ENCODE data around the gene GAS6.
"Not testable (repeated sequence)": the region's sequence is repeated elsewhere in the genome, so short reads cannot be mapped to it uniquely, and the experiment has no call there.

Gene GAS6

DNA sequence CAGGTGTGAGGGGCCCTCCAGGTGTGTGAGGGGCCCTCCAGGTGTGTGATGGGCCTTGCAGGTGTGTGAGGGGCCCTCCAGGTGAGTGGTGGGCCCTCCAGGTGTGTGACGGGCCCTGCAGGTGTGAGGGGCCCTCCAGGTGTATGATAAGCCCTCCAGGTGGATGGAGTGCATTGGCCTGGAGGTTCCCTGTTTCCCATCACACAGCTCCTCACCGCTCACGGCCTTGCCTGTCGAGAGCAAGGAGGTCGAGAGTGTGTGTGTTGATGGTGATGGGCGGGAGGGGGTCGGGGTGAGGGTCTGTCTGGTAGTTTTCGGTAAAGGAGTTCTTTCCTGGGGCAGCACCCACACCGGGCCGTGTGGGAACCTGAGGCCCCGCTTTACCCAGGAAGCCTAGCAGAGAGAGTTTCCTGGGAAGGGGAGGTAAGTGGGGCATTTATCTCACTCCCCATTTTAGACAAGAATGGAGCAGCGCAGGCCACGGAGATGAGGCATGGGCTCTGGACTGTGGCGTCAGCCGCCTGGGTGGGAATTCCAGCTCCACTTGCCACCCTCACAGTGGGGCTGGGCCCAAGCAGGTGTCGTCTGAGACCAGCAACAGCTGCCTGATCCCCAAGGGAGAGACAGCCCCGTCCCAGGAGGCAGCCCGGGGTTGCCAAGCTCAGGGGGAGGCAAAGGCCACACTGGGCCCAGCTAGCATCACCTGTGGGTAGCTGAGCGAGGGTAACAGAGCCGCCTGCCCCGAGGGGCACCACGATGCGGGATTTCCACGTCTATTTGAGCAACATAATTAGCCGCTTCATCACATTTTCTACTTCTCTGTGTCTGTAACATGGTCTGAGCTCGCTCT, 10.9 kb upstream of the GAS6 start:
- DNase-seq (ENCODE audit: extremely low read depth in 1 of 2, low read depth in 1 of 2) = no peak

- DNase-seq (ENCODE audit: extremely low read depth in 1 of 2, low read depth in 1 of 2) = no peak
Measured at GRCh38 chr13:113874177-113874576, 10.3 kb upstream of the GAS6 start.

DNA sequence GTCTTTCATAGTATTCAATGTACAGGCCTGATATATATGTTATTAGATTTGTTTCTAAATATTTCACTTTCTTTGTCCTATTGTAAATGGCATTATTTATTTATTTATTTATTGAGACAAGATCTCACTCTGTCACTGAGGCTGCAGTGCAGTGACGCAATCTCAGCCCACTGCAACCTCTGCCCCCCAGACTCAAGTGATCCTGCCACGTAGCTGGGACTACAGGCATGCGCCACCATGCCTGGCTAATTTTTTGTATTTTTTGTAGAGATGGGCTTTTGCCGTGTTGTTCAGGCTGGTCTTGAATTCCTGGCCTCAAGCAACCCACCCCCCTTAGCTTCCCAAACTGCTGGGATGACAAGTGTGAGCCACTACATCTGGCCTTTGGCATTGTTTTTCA, 5.4 kb upstream of the GAS6 start:
- no peak for DNase-seq (ENCODE audit: extremely low read depth in 1 of 2, low read depth in 1 of 2)

- DNase-seq (ENCODE audit: extremely low read depth in 1 of 2, low read depth in 1 of 2) = not testable (repeated sequence)
Measured at GRCh38 chr13:113867913-113868312, 4.0 kb upstream of the GAS6 start.

DNA sequence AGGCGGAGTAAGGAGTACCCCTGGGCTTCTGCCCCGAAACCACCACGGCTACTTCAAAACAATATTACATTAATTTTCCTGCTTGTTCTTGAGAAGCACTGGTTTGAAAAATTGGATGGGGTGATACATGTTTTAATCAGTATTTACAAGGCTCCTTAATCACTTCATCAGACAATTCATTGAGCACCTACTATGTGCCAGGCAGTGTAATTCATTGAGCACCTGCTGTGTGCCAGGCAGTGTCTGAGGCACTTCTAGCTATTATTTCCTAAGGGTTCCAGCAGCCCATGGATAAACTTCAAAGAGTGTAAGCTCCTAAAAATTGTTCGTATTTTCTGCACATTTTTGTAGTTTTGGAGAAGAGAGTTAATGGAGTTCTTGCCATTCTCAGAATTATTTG, 1.6 kb upstream of the GAS6 start:
- no peak for DNase-seq (ENCODE audit: extremely low read depth in 1 of 2, low read depth in 1 of 2)

GRCh38 chr13:113864273-113864890, 506 bp upstream of the GAS6 start:
- no peak for DNase-seq (ENCODE audit: extremely low read depth in 1 of 2, low read depth in 1 of 2)

DNA sequence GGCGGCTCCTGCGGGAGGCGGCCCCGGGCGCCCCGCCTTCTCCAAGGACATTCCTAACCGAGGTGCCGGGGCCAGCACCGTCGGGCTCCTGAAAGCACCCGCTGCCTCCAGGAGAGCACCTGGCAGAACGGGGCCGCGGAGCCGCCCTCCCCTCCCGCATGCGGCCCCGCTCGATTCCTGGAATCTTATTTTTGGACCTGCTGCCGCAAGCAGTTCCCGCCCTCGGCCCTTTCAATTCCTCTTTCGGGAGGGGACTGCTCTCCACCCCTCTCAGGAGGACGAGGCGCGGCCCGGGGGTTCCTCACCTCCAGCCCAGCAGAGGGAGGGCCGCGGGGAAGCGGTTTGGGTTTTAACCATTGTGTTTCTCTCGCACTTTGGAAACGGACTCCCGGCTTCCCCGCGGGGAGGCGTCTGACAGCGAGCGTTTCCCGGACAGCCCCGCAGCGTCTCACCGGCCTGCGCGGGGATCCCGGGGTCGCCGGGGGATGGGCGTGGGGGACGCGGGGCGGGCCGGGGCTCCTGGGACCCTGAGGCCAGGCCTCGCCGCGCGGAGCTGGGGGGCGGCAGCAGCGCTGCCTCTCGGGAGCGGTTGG, 849 bp downstream of the GAS6 start:
- no peak for DNase-seq (ENCODE audit: extremely low read depth in 1 of 2, low read depth in 1 of 2)

- DNase-seq (ENCODE audit: extremely low read depth in 1 of 2, low read depth in 1 of 2) = no peak
Measured at GRCh38 chr13:113862191-113862930, 1.5 kb downstream of the GAS6 start.

GRCh38 chr13:113861433-113862030, 2.3 kb downstream of the GAS6 start:
- DNase-seq (ENCODE audit: extremely low read depth in 1 of 2, low read depth in 1 of 2) = no peak

- DNase-seq (ENCODE audit: extremely low read depth in 1 of 2, low read depth in 1 of 2) = no peak
Measured at GRCh38 chr13:113860665-113861432, 3.0 kb downstream of the GAS6 start.

DNA sequence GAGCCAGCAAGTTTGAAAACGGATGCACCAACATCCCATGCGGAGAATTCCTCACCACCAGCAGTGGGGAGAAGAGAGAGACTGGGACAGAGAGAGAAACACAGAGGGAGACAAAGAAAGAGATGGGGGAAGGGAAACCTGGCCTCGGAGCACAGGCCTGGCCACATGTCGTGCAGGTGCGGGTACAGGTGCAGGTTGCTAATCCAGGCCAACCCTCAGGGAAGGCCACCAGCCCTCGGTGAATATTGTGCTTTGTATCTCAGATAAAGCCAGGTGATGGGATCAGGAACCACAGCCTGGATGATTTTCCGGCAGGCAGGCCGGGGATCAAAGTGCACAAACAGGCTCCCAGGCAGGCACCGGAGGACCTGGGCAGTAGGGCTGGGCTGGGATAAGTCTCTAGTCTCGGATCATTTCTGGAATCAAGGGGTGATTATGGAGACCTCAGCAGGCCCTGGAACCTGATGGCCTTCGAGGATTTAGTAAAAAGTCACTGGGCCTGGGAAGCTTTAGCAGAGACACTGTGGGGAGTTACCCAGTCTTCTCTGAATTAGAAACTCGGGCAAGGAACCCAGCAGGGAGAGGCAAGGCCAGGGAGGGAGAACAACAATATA, 3.7 kb downstream of the GAS6 start:
- DNase-seq (ENCODE audit: extremely low read depth in 1 of 2, low read depth in 1 of 2) = no peak

DNA sequence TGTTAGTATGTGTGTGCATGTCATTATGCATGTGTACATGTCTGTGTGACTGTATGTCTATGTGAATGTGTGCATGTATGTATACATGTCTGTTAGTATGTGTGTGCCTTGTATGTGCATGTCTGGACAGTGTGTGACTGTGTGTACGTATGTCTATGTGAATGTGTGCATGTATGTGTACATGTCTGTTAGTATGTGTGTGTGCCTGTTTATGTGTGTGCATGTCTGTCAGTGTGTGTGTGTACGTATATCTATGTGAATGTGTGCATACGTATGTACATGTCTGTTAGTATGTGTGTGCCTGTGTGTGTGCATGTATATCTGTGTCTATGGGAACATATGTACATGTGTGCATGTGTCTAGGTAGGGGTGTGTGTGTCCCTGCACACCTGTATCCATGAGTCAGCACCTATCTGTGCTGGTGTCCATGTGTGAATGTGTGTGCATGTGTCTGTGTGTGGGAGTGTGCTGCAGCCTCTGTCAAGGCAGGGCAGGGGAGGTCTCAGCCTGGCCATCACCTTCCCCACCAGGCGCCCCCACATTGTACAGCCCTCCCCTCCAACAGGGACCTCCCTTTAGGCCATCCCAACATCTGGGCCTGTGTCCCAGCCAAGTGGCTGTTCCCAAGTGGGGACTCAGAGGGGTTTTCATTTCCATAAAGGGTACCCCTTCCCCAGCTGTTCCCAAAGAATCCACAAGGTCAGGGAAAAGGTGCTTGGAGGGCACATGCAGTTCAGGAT, 4.4 kb downstream of the GAS6 start:
- no peak for DNase-seq (ENCODE audit: extremely low read depth in 1 of 2, low read depth in 1 of 2)

DNA sequence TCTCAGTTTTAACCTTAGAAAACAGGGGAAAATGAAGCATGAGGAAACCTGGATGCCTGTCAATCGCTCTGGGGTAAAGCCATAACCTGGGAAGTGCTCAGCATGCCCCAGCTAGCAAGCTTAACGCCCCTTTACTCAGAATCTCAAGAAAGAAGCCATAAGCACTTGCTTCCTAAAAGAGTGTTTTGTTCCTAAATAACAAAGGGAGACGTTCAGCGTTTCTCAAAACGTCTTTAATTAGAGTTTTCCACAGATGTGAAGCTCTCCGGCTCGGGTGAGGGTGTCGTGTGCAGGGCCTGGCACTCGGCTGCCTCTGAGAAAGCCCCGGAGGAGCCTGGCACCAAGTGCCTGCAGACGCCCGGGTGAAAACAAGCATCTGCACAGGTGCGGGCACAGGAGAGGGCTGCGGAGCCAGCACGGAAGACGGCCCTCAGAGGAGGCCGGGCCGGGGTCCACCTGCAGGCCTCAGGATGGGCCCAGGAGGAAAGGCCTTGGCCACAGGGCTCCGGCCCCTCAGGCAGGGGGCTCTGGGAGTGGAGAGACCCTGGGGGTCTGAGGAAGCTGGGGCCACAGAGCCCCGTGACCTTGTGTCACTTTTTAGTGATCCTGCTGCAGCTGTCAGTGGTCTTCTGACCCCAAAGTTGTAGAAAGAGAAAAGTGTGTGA, 6.2 kb downstream of the GAS6 start:
- no peak for DNase-seq (ENCODE audit: extremely low read depth in 1 of 2, low read depth in 1 of 2)

DNA sequence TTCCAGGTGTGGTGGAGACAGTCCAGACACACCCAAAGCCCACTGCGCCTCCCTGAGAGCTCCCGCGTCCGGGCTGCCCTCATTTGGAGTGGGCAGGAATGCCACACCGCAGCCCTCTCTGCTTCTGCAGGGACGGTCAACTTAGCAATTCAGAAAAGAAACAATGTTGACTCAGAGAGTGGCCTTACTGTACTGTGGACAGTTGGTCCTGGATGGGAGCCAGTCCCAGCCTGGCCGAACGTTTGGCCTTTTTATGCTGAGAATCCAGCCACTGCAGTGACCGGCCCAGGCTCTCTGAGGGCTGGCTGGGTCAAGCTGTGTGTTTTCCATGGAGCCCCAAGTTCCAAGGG, 7.2 kb downstream of the GAS6 start:
- DNase-seq (ENCODE audit: extremely low read depth in 1 of 2, low read depth in 1 of 2) = no peak

GRCh38 chr13:113855931-113856715, 7.8 kb downstream of the GAS6 start:
- no peak for DNase-seq (ENCODE audit: extremely low read depth in 1 of 2, low read depth in 1 of 2)

DNA sequence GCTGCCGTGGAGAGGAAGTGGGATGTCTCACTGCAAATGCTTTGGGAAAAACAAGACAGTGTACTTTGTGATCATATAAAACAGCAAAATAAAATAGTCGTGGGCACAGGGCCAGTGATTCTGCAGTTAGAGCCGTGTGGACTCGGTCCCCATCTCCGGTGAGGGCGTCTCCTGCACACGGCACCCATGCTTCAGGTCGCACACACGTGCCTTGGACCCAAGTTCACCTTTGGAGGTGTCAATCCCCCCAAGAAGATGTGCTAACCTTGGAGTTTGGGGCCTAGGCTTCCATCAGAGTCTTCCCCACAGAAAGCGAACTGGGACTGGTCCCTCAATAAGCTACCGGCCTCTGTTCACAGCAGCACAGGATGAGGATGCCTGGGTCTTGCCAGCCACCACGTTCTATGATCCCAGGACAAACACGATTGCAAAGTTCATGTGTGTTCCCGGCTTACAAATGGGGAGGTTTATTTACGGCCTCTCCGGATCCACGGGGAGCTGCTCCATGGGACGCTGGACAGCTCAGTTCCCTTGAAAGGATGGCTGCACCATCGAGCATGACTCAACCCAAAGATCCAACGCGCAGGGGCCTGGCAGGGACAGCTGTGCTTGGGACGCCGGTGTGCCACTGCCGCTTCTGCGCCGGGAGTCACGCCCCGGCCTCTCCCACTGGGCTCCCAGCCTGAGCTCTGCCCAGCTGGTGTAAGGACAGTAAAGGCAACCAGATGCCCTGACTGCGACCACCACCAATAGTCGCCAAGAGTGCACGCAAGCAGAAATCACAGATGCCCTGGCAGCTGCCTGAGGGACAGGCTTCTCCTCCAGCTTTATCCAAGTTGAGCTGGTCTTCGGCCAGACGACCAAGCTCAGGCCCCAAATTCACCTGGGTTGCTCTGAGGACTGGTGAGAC, 8.6 kb downstream of the GAS6 start:
- no peak for DNase-seq (ENCODE audit: extremely low read depth in 1 of 2, low read depth in 1 of 2)
